PFSK-1 (cell line): ENCODE results near the gene KLHL36.

ENCODE experiments used
- POLR2AphosphoS5 ChIP-seq: IDR thresholded peaks from 2 replicates; pipeline ENCODE4 v1.6.1; 2012; ENCODE audit warnings: low read depth, mild to moderate bottlenecking, control low read depth, low read length, moderate library complexity
- SIN3A ChIP-seq: IDR thresholded peaks from 2 replicates; pipeline ENCODE4 v1.6.1; 2012; ENCODE audit warnings: mild to moderate bottlenecking, low read length, moderate library complexity, borderline replicate concordance; ENCODE audit not compliant: insufficient read depth
- TAF1 ChIP-seq: IDR thresholded peaks from 2 replicates; pipeline ENCODE4 v1.6.1; 2012; ENCODE audit warnings: low read length, control low read depth, borderline replicate concordance; ENCODE audit not compliant: insufficient read depth
- TF ChIP-seq, protein P1 (sequence below), 2 experiments: IDR thresholded peaks; 2 replicates each; pipeline versions ENCODE4 v1.6.1 to v1.8.0; 2011 to 2012; ENCODE audit warnings: low read depth in 2 of 2, low read length in 2 of 2, control low read depth in 1 of 2, inconsistent platforms in 1 of 2, mild to moderate bottlenecking in 1 of 2, moderate library complexity in 1 of 2; ENCODE audit not compliant: insufficient read depth in 1 of 2

DNA sequence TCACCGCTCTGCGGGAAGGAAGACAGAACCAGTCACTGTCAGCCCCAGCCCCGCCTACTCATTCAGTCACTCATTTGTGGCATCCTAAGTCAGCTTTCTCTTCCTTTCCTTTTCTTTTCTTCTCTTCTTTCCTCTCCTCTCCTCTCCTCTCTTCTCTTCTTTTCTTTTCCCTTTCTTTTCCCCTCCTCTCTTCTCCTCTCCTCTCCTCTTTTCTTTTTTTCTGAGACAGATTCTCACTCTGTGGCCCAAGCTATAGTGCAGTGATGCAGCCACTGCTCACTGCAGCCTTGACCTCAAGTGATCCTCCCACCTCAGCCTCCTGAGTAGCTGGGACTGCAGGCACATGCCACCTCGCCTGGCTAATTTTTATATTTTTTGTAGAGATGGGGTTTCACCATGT, 10.6 kb upstream of the KLHL36 start:
- TF ChIP-seq POLR2AphosphoS5 (no peak), TAF1 (no peak), SIN3A (no peak)
- TF ChIP-seq, protein P1, sequence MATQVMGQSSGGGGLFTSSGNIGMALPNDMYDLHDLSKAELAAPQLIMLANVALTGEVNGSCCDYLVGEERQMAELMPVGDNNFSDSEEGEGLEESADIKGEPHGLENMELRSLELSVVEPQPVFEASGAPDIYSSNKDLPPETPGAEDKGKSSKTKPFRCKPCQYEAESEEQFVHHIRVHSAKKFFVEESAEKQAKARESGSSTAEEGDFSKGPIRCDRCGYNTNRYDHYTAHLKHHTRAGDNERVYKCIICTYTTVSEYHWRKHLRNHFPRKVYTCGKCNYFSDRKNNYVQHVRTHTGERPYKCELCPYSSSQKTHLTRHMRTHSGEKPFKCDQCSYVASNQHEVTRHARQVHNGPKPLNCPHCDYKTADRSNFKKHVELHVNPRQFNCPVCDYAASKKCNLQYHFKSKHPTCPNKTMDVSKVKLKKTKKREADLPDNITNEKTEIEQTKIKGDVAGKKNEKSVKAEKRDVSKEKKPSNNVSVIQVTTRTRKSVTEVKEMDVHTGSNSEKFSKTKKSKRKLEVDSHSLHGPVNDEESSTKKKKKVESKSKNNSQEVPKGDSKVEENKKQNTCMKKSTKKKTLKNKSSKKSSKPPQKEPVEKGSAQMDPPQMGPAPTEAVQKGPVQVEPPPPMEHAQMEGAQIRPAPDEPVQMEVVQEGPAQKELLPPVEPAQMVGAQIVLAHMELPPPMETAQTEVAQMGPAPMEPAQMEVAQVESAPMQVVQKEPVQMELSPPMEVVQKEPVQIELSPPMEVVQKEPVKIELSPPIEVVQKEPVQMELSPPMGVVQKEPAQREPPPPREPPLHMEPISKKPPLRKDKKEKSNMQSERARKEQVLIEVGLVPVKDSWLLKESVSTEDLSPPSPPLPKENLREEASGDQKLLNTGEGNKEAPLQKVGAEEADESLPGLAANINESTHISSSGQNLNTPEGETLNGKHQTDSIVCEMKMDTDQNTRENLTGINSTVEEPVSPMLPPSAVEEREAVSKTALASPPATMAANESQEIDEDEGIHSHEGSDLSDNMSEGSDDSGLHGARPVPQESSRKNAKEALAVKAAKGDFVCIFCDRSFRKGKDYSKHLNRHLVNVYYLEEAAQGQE (IDR thresholded peaks at IDR 0.05; ENCODE audit: insufficient read depth in 1 of 2, low read depth in 2 of 2, low read length in 2 of 2) = no peak
